LNCAP (cell line): ENCODE results near the gene SLC66A3.

Experiments
- CTCF ChIP-seq: fragments of 450-650 bp; IDR thresholded peaks from 2 replicates; pipeline ENCODE4 v1.5.1; 2017; ENCODE audit warnings: mild to moderate bottlenecking

Gene SLC66A3

GRCh38 chr2:11224887-11225286 lies 69.6 kb downstream of the SLC66A3 start:
- no peak for TF ChIP-seq CTCF

- TF ChIP-seq CTCF: no peak
Measured at GRCh38 chr2:11227595-11227994, 72.3 kb downstream of the SLC66A3 start.
